Measurements from ENCODE around the gene SEC24C.
A peak's percentile ranks its signal among the peaks of the same experiment; 100 is the strongest.

SEC24C gene

GRCh38 chr10:73772281-73773151 lies 28.3 kb downstream of the SEC24C start:
- TF ChIP-seq GATA3 (IDR thresholded peaks at IDR 0.05; ENCODE audit: low read depth, low read length) (no peak), GATA2 (IDR thresholded peaks at IDR 0.05; ENCODE audit: low read depth, low read length) (peak; percentile 9; the same call in 1 of the 2 replicates)

DNA sequence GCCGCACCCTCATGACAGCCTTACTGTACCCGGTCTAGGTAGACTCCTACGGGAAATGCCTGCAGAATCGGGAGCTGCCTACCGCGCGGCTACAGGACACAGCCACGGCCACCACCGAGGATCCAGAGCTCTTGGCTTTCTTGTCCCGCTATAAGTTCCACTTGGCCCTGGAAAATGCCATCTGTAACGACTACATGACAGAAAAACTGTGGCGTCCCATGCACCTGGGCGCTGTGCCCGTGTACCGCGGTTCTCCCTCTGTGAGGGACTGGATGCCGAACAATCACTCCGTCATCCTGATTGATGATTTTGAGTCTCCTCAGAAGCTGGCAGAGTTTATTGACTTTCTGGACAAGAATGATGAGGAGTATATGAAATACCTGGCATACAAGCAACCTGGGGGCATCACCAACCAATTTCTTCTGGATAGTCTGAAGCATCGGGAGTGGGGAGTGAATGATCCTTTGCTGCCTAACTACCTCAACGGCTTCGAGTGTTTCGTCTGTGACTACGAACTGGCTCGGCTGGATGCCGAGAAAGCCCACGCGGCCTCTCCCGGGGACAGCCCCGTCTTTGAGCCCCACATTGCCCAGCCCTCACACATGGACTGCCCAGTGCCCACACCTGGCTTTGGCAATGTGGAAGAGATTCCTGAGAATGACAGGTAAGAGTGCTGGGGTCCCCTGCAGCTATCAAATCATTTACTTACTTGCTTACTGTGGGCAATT lies 29.1 kb downstream of the SEC24C start:
- TF ChIP-seq GATA3 (IDR thresholded peaks at IDR 0.05; ENCODE audit: low read depth, low read length) (no peak), GATA2 (IDR thresholded peaks at IDR 0.05; ENCODE audit: low read depth, low read length) (no peak)

DNA sequence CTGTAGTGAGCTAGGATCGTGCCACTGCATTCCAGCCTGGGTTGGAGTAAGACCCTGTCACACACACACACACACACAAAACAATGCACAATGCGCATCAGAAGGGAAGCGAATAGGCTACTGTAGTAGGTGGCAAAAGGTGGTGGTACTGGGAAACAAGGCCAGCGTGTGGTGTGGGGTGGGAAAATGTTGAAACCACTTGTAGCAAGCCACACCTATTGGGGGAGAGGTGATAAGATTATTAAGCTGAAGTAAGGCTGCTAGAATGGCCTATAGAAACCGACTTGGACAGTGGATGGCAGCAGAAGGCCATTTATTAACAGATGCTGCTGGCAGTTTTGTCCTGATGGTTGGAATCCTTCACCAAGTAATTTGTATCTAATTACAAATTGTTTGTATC lies 30.5 kb downstream of the SEC24C start:
- TF ChIP-seq GATA2 (IDR thresholded peaks at IDR 0.05; ENCODE audit: low read depth, low read length) (no peak), GATA3 (IDR thresholded peaks at IDR 0.05; ENCODE audit: low read depth, low read length) (no peak)

DNA sequence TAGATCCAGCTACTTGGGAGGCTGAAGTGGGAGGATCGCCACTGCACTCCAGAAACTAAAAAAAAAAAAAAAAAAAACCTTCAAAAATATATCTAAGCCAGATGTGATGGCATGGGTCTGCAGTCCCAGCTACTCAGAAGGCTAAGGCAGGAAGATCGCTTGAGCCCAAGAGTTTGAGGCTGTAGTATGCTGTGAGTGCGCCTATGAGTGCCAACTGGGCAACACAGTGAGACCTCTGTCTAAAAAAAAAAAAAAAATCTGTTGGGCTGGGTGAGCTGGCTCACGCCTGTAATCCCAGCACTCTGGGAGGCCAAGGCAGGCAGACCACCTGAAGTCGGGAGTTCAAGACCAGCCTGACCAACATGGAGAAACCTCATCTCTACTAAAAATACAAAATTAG lies 34.8 kb downstream of the SEC24C start:
- no peak for TF ChIP-seq GATA3 (IDR thresholded peaks at IDR 0.05; ENCODE audit: low read depth, low read length)
- no peak for TF ChIP-seq GATA2 (IDR thresholded peaks at IDR 0.05; ENCODE audit: low read depth, low read length)

DNA sequence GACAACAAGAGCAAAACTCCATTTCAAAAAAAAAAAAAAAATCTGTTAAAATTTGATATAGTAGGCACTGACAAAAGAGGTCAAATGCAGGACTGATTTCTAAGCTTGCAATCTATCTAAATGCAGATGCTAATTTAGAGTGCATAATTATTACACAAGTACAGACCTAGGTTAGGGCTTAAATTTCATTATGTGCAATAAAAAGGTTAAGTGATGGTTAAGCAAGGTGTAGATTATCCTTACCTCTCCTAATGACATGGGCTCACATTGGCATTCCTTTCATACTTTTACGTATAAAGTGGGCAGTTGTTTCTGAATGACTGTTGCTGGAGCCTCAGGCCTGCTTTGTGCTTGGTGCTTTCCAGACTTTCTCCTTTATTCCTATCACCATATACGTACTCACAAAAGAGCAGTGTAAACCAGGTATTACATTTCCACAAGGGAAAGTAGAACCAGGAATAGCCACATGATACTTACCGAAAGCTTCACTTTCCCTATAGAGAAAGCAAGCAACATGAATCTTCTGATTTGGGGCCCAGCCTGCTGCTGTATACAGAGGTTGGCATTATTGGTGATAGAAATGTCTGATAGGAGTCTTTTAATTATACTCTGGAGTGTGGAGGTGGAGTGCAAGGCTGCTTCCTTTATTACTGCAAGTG lies 35.5 kb downstream of the SEC24C start:
- no peak for TF ChIP-seq GATA3 (IDR thresholded peaks at IDR 0.05; ENCODE audit: low read depth, low read length)
- TF ChIP-seq GATA2 (IDR thresholded peaks at IDR 0.05; ENCODE audit: low read depth, low read length) = no peak

DNA sequence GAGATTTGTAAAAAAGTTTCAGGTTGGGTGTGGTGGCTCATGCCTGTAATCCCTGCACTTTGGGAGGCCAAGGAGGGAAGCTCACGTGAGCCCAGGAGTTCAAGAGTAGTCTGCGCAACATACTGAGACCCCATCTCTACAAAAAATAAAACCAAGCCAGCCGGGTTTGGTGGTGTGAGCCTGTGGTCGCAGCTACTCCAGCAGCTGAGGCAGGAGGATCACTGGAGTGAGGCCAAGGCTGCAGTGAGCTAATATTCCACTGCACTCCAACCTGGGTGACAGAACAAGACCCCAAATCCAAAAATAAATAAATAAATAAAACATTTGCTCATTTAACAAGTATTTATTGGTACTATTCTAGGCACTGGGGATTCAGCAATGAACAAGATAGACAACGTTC lies 36.1 kb downstream of the SEC24C start:
- TF ChIP-seq GATA2 (IDR thresholded peaks at IDR 0.05; ENCODE audit: low read depth, low read length) (no peak), GATA3 (IDR thresholded peaks at IDR 0.05; ENCODE audit: low read depth, low read length) (no peak)

GRCh38 chr10:73780966-73781365 lies 36.8 kb downstream of the SEC24C start:
- no peak for TF ChIP-seq GATA3 (IDR thresholded peaks at IDR 0.05; ENCODE audit: low read depth, low read length)
- TF ChIP-seq GATA2 (IDR thresholded peaks at IDR 0.05; ENCODE audit: low read depth, low read length) = no peak

DNA sequence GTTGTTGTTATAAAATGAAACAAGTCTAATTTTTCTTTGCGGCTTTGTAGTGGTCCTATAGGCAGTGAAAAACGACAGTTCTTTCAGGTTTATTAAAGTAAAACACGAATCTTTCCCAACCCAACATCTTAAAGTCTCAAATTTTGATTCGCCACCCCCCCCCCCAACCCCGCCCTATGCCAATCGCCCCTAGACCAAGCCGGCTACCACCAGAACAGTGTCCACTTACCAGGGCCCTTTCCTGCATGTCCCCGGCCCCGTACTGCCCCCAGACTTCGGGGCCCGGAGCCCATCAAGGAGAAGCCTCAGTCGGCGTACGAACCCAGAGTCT lies 37.3 kb downstream of the SEC24C start:
- TF ChIP-seq GATA3 (IDR thresholded peaks at IDR 0.05; ENCODE audit: low read depth, low read length) (no peak), GATA2 (IDR thresholded peaks at IDR 0.05; ENCODE audit: low read depth, low read length) (no peak)

DNA sequence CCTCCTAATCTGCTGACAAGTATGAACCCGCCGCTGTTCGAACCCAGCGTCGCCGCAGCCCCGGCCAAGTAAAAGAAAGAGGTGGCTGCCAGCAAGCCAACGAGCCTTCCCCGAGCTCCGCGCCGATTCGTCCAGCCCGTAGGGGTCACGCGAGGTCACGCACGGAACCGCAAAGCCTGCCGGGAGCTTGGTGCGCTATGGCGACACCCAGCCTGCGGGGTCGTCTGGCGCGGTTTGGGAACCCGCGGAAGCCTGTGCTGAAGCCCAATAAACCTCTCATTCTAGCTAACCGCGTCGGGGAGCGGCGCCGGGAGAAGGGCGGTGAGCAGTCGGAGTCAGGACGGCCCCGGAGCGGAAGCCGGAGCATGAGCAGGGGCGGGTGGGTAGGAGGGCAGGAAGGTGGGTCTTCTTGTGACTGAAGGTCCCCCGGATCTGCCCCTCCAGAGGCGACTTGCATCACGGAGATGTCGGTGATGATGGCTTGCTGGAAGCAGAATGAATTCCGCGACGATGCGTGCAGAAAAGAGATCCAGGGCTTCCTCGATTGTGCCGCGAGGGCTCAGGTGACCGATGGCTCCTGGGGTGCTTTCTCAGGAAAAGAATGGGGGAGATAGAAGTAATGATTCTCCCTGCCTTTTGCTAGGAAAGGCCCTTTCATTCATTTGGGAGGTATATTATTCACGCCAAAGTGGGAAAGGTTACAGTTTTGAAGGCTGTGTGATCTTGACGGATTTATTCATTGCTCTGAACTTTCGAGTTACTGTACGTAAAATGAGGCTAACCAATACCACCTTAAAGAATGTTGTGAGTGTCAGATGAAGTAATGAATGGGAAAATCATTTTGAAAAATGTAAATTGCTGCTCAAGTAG lies 37.9 kb downstream of the SEC24C start, which contains the start of gene CHCHD1:
CHCHD1 (plus strand) TSS at position 170 of the 870 bp plus-strand sequence; CDS start at position 198, 28 bp downstream.
- TF ChIP-seq GATA3 (IDR thresholded peaks at IDR 0.05; ENCODE audit: low read depth, low read length) (no peak), GATA2 (IDR thresholded peaks at IDR 0.05; ENCODE audit: low read depth, low read length) (no peak)

- no peak for TF ChIP-seq GATA2 (IDR thresholded peaks at IDR 0.05; ENCODE audit: low read depth, low read length)
- no peak for TF ChIP-seq GATA3 (IDR thresholded peaks at IDR 0.05; ENCODE audit: low read depth, low read length)
Observed at GRCh38 chr10:73782749-73783085, 38.5 kb downstream of the SEC24C start.

GRCh38 chr10:73785211-73785720 lies 41.1 kb downstream of the SEC24C start, which contains the start of gene ZSWIM8:
TSS of gene ZSWIM8 (plus strand) at chr10:73785606. CDS start at chr10:73785879, 273 bp downstream.
- TF ChIP-seq GATA3 (IDR thresholded peaks at IDR 0.05; ENCODE audit: low read depth, low read length) (no peak), GATA2 (IDR thresholded peaks at IDR 0.05; ENCODE audit: low read depth, low read length) (no peak)

DNA sequence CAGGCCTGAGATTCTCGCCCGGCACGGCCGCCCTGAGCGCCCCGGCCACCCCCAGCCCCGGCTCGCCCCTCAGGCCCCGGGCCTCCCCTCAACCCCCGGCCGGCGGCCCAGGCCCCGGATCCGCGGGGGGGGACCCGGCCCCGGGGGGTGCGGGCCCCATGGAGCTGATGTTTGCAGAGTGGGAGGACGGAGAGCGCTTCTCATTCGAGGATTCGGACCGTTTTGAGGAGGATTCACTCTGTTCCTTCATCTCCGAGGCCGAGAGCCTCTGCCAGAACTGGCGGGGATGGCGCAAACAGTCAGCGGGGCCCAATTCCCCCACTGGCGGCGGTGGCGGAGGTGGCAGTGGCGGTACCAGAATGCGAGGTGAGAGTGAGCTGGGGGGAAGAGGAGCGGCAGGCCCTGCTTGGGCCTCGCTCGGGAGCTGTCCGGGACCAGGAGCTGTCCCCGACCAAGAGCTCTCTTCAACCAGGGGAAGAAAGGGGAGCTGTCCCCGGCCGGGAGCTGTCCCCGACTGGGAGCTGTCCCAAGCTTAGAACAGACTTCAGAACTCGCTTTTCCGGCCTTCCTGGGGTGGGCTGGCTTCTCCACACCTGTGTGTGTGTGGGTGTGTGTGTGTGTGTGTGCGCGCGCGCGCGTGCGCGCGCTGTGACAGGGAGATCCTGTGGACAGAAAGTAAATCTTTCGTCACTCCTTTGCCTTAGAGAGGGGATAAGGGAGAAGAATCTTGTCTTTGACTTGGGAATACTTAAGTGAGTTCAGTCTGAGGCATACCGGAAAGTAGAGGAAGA lies 41.7 kb downstream of the SEC24C start:
- TF ChIP-seq GATA3 (IDR thresholded peaks at IDR 0.05; ENCODE audit: low read depth, low read length) (no peak), GATA2 (IDR thresholded peaks at IDR 0.05; ENCODE audit: low read depth, low read length) (no peak)

DNA sequence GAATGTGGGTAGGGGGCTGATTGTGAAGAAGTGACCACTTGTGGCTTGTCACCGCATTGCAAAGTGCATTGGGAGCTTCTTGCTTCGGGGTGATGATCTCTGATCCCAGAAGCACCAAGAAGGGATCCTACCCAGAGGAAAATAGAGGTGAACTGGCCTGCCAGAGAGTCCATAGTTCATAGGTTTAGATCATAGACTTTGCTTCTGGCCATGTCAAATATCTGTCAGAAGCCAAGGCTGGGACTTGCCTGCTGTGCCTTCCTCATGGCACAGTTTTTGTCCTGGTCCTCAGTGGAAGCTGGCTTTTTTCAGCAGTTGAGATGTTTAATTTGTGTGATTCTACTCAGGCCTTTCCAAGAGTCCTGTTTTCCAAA lies 42.3 kb downstream of the SEC24C start:
- no peak for TF ChIP-seq GATA2 (IDR thresholded peaks at IDR 0.05; ENCODE audit: low read depth, low read length)

Measured in SH-SY5Y (cell line).